Fibroblast of skin of left biceps (primary cell): ENCODE measurements around the gene VAC14.

Source experiments
- DNase-seq, 2 experiments: peaks; one replicate each; pipeline ENCODE4 v3.0.0-alpha.2; 2013; ENCODE audit warnings: low read depth in 2 of 2

The VAC14 gene

DNA sequence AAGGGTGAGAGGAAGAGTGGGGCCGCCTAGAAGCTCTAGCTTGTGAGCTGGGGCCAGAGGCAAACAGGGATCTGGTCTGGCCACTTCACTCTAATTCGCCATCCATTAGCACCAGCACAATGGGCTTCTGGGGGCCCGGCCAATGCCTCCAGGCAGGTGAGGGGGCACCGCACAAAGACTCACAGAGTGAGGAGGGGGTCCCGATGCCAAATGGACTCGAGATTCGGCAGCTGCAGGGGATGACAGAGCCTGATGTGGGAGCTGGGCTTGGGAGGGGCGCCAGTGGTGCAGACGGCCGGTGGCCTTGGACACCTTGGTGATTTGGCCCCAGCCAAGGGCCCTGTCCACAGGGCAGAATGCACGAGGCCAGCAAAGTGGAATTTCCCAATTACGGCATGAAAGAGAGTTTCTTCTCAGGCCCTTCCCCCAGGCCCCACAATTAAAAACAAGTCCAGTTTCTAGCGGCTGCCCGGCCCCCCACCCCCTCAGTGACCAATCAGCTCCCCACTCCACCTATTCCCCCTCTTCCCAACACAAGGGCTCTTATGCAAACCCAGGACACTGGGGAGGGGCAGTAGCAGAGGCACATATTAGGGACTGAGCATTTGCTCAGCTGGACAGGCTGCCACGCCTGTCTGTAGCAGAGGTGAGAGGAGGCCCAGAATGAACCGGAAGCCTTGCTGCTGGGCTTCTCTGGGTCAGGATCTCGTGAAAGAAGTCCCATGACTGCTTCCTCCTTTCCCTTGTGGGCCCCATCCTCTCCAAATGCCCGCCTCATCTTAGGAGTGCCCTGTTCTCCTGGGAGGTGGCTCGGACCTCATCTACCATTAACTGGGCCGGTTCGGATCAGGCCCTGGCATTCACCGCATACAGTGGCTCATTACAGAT, 75.7 kb downstream of the VAC14 start:
- no peak for DNase-seq

- DNase-seq: no peak
Measured at GRCh38 chr16:70724146-70725023, 76.6 kb downstream of the VAC14 start.

DNA sequence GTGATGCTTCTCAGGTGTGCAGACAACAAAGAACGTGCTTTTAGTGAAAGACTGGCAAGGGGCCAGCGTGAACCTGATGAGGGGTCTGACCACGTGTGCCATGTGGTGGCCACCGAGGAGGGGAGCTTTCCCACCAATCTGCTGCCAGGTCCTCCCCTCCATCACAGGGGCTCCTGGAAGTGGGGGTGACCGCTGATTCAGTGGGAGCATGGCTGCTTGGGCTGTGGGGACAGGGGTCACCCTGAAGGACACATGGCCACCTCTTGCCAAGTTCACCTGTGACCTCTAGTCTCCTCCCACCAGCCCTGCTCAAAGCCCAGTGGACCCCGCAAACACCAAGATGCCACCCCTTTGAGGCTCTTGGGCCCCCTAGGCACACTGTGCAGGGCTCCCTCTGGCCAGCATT, 77.2 kb downstream of the VAC14 start:
- no peak for DNase-seq

- no peak for DNase-seq
Measured at GRCh38 chr16:70721202-70721963, 79.6 kb downstream of the VAC14 start.

GRCh38 chr16:70720425-70721201, 80.3 kb downstream of the VAC14 start:
- DNase-seq: no peak

DNA sequence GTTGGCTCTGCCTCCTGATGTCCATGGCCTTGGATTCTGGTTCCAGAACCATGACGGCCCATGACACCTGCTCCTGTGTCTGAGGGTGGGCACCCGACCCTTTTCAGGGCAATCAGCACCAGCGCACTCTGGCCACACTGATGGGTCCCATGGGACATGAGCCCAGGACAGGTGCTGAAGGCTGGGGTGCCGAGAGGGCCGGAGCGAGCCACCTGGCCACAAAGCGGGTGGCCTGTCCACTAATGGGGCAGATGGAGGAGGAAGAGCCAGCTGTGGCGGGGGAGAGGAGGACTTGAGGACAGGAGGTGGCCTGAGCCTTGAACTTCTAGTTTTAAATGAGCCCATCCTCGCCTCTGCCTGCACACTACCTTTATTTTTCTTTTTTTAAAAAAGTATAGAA, 83.9 kb downstream of the VAC14 start:
- DNase-seq: no peak

- peak; percentile 56 to 57 for DNase-seq
Measured at GRCh38 chr16:70715860-70716357, 85.0 kb downstream of the VAC14 start.

DNA sequence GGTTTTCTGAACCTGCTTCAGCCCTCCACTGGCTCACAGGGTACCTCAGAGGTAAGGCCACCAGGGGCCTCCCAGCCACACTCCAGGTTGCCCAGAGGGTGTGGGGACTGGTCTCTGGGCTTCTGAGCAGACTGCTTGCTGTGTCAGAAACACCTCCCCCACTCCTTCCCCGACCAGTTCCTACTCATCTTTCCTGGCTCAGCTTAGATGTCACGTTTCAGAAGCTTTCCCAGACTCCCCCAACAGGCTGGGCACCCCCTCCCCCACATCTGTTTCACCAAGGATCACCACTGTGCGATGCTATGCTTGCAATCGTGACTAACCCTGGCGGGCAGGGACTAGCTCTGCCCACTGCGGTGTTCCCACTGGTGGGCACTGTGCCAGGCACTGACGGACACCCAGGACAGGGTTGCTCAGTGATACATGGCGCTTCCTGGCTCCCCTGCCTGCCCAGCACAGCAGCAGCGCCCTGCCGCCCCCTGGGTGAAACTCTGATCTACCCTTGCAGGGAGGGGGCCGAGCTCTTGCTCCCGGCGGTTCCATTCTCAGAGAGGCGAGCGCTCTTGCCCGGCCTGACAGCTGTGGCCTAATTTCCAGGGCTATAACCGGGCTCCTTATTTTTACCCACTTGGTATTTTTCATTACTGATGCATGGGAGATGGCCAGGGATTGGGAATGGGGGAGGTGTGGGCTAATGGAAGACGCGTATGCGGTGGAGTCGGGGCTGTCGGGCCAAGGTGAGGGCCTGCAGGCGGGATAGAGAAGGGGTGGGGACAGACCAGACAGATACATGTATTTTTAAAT, 85.7 kb downstream of the VAC14 start:
- DNase-seq: peak; percentile 70 to 73

DNA sequence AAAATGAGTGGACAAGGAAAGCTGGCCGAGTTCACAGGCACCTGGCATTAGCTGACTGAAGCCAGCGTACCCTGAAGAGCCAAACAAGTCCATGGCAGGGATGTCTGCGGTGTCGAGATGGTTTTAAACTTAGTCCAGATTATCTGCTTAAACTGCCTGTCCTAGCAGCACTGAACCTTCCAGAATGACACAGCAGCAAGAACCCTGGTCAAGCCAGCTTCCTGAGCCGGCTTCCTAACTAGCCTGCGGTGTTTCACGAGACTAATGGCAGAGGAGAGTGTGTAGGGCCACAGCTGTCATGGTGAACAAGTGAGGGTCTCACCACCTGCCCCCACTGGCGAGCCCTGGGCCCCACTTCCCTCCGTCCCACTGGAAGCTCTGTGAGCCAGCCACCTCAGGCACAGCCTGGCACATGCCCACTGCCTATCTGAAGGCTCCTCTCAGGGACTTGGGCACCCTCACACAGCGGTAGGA, 86.3 kb downstream of the VAC14 start:
- no peak for DNase-seq

GRCh38 chr16:70713824-70714223, 87.1 kb downstream of the VAC14 start:
- no peak for DNase-seq

DNA sequence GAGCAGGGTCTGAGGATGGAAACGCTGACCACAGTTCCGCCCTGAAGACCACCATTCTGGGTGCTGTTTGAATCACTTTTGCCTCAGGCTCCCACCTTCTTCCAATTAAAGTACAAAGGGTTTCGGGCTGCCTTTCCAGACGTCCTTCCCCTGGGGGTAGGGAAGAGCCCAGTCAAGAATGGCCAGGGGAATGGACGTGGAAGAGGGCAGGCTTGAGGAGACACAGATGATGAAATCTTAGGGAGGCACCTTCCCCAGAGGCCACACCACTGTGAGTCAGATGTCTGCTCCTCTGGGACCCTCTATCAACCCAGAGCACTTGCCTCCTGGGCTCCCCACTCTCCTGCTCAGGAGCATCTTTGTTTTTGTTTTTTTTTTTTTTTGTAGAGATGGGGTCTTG, 87.6 kb downstream of the VAC14 start:
- no peak for DNase-seq

- no peak for DNase-seq
Measured at GRCh38 chr16:70712942-70713341, 88.0 kb downstream of the VAC14 start.

DNA sequence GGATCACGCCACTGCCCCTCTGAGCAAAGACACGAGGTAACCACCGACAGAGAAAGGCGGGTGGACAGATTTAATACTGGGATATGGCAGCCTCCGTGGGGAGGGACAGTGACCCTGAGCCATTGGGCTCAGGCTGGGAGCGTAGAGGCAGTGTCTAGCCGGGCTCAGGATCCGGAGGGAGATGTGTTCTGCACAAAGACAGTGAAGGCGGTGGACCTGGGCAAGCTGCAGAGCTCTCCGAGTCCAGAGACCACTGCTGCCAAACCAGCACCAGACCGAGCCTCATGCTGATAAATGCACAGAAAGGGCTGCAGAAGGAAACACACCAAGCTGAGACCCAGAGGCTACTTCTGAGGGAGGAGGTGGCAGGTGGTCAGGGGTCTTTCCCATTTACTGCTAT, 88.6 kb downstream of the VAC14 start:
- DNase-seq: no peak

DNA sequence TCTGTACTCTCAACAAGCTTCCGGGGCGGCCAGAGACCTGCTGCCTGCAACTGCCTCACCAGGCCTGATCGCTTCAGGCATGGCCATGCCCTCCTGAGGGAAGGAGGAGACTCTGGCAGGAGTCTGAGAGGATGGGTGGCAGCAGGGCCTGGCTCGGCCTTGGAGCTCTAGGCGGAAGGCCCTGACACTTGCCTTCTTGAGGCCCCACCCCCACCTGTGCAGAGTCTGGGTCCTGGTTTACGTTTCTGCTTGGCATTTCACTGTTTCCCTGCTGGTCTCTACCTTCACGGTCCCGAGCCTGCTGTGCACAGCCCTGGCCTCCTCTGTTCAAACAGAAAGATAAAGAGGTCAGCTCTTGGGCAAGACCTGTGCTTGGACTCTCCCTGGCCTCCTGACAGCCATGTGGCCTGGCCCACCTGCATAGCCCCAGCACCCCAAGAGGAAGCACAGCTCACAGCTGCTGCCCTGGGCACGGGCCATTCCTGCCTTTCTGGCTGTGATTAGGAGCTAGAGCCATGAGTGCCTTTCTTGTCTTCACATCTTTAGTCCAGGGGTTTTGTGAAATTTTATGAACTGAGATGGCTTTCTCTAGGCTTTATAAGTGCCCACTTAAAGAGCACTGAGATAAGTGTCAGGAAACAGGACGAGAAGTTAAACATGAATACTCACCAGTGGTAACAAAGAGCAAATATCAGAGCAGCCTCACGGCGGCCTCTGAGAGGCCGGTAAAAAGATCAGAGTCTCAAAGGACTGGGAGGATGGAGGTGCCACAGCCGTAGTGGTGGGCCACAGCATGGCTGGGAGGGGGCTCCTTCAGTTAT, 89.5 kb downstream of the VAC14 start:
- DNase-seq: no peak

DNA sequence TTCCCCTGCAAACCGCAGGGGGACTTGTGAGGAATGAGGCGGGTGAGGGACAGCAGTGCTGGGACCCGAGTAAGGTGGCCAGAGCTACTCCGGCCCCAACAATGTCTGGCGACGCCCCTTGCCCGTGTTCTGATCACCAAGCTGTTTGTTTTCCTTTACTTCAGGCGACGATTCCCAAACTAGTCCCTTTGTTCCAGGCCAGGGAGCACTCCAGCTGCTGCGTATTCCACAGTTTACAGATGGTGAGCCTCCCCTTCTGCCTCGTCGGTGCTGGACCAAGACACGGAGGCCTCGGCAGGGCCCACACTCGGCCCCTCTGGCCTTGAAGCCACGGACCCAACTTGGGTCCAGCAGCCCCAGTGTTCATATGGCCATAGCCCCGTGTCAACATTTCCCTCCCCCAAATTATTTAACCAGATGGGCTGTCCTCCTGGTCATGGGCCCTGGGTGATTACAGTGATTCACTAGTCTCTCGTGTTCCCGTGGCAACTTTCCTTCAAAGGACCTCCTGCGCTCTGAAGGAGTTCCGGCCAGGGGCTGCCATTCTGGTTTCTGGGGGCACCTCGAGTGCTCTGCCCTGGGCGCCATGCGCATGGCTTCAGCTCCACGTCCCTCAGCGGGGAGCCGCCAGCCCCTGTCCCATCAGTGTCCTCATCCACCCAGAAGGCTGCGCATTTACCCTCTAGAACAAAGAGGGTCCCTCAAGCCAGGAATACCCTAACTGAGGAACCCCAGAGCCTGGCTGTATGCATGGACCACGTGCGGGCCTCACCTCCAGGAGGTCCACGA, 90.3 kb downstream of the VAC14 start:
- DNase-seq: no peak

- no peak for DNase-seq
Measured at GRCh38 chr16:70709942-70710341, 91.0 kb downstream of the VAC14 start.

- no peak for DNase-seq
Measured at GRCh38 chr16:70709457-70709856, 91.5 kb downstream of the VAC14 start.
